HEK293 (cell line): ENCODE data around the gene PPFIA4.

Experiments
- CTCF ChIA-PET: fragments of 350-600 bp; formaldehyde crosslinking; extraction: SDS; loops from one replicate; lab custom pipeline; 2021; ENCODE audit warnings: antibody characterized with exemption; lab: Yijun Ruan, JAX
- POLR2A ChIA-PET: fragments of 300-600 bp; formaldehyde crosslinking; extraction: SDS; loops from one replicate; lab custom pipeline; 2020; ENCODE audit warnings: antibody characterized with exemption, inconsistent platforms; lab: Yijun Ruan, JAX
- H3K27ac ChIP-seq: fragments of 200-500 bp; sonication (Bioruptor generic); 2 replicates; pipeline ENCODE4 v1.5.1; 2014; ENCODE audit warnings: low read depth, low read length, control low read depth, inconsistent platforms; ENCODE audit errors: extremely low read depth
- H3K36me3 ChIP-seq, 2 experiments: fragments of 200-500 bp in 1 of 2; sonication (Bioruptor generic) in 1 of 2; 1 replicate in 1 of 2; 2 replicates in 1 of 2; pipeline ENCODE4 v1.5.1; 2014 to 2017; ENCODE audit warnings: inconsistent platforms in 2 of 2, low read length in 2 of 2; ENCODE audit not compliant: control insufficient read depth in 2 of 2, insufficient read depth in 1 of 2
- H3K4me1 ChIP-seq: fragments of 200-500 bp; sonication (Bioruptor generic); 2 replicates; pipeline ENCODE4 v1.5.1; 2014; ENCODE audit warnings: mild to moderate bottlenecking, low read length, inconsistent platforms; ENCODE audit not compliant: control insufficient read depth, insufficient read depth
- H3K4me3 ChIP-seq: 2 replicates; pipeline ENCODE4 v1.5.1; 2011; ENCODE audit warnings: low read depth, mild to moderate bottlenecking, control low read depth, low read length, moderate library complexity
- H3K9me3 ChIP-seq: fragments of 200-500 bp; sonication (Bioruptor generic); 2 replicates; pipeline ENCODE4 v1.5.1; 2014; ENCODE audit warnings: low read depth, low read length, inconsistent platforms; ENCODE audit not compliant: control insufficient read depth, insufficient read depth
- HOXD13 ChIP-seq: sonication (generic); formaldehyde crosslinking; IDR thresholded peaks from 2 replicates; pipeline ENCODE4 v1.8.0; 2022; ENCODE audit warnings: missing genetic modification reagents, borderline replicate concordance
- KLF7 ChIP-seq: fragments of 450-650 bp; formaldehyde crosslinking; IDR thresholded peaks from 2 replicates; pipeline ENCODE4 v1.5.1; 2016; ENCODE audit warnings: missing biosample characterization, missing genetic modification characterization, borderline replicate concordance
- PRDM2 ChIP-seq: fragments of 450-650 bp; formaldehyde crosslinking; IDR thresholded peaks from 2 replicates; pipeline ENCODE4 v1.5.1; 2016; ENCODE audit warnings: missing biosample characterization, missing genetic modification characterization, borderline replicate concordance
- RBAK ChIP-seq: fragments of 450-650 bp; formaldehyde crosslinking; IDR thresholded peaks from 2 replicates; pipeline ENCODE4 v1.5.1; 2016; ENCODE audit warnings: missing biosample characterization, missing genetic modification characterization
- YY1 ChIP-seq: fragments of 450-650 bp; formaldehyde crosslinking; IDR thresholded peaks from 2 replicates; pipeline ENCODE4 v1.5.1; 2018; ENCODE audit warnings: missing biosample characterization, missing genetic modification characterization
- ZFP3 ChIP-seq: fragments of 450-650 bp; formaldehyde crosslinking; IDR thresholded peaks from 2 replicates; pipeline ENCODE4 v1.5.1; 2016; ENCODE audit warnings: low read depth, missing biosample characterization, missing genetic modification characterization
- ZFP69B ChIP-seq: fragments of 450-650 bp; formaldehyde crosslinking; IDR thresholded peaks from 2 replicates; pipeline ENCODE4 v1.5.1; 2016; ENCODE audit warnings: missing biosample characterization, missing genetic modification characterization
- ZIC2 ChIP-seq: fragments of 450-650 bp; formaldehyde crosslinking; IDR thresholded peaks from 2 replicates; pipeline ENCODE4 v1.5.1; 2016; ENCODE audit warnings: missing biosample characterization, missing genetic modification characterization
- ZNF140 ChIP-seq: fragments of 450-650 bp; formaldehyde crosslinking; IDR thresholded peaks from 2 replicates; pipeline ENCODE4 v1.5.1; 2016; ENCODE audit warnings: missing biosample characterization, missing genetic modification characterization
- ZNF157 ChIP-seq: fragments of 450-650 bp; formaldehyde crosslinking; IDR thresholded peaks from 2 replicates; pipeline ENCODE4 v1.5.1; 2016; ENCODE audit warnings: missing biosample characterization, missing genetic modification characterization
- ZNF280D ChIP-seq: fragments of 450-650 bp; formaldehyde crosslinking; IDR thresholded peaks from 2 replicates; pipeline ENCODE4 v1.5.1; 2016; ENCODE audit warnings: missing biosample characterization, missing genetic modification characterization
- ZNF37A ChIP-seq: fragments of 450-650 bp; IDR thresholded peaks from 2 replicates; pipeline ENCODE4 v1.5.1; 2018; ENCODE audit warnings: missing biosample characterization, missing genetic modification characterization
- ZNF423 ChIP-seq: fragments of 450-650 bp; formaldehyde crosslinking; IDR thresholded peaks from 2 replicates; pipeline ENCODE4 v1.5.1; 2016; ENCODE audit warnings: missing biosample characterization, missing genetic modification characterization
- ZNF510 ChIP-seq: fragments of 450-650 bp; formaldehyde crosslinking; IDR thresholded peaks from 2 replicates; pipeline ENCODE4 v1.5.1; 2018; ENCODE audit warnings: mild to moderate bottlenecking, missing genetic modification characterization, missing biosample characterization; ENCODE audit not compliant: insufficient replicate concordance
- ZNF677 ChIP-seq: fragments of 450-650 bp; IDR thresholded peaks from 2 replicates; pipeline ENCODE4 v1.5.0; 2018; ENCODE audit warnings: missing biosample characterization, mild to moderate bottlenecking, missing genetic modification characterization, moderate library complexity
- ZSCAN4 ChIP-seq: fragments of 450-650 bp; formaldehyde crosslinking; IDR thresholded peaks from 2 replicates; pipeline ENCODE4 v1.5.1; 2017; ENCODE audit warnings: missing biosample characterization, missing genetic modification characterization

Gene PPFIA4

DNA sequence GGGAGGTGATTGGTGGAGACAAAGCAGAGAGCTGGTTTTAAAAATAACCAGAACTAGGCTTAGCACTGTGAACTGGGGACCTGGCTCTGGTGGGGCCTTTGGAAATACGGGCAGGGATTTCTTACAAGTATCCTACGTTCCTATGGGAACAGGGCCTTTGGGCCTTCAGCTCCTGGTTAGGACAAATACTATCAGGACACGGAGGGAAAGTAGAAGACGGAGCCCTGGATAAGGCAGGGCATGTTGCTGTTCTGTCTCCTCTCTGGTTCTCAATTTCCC, 64.8 kb downstream of the PPFIA4 start:
- Histone ChIP-seq H3K9me3 (no peaks in the 10 kb centered on the region), H3K4me3 (no peak overlapping the region), H3K27ac (no peak overlapping the region), H3K4me1 (no peaks in the 10 kb centered on the region), H3K36me3 (no peaks in the 10 kb centered on the region)
- TF ChIP-seq KLF7 (tag by site-specific recombination) = no peak
- TF ChIP-seq ZNF280D (tag by site-specific recombination) = no peak
- TF ChIP-seq ZNF140 = no peak
- no peak for TF ChIP-seq YY1 (tag by site-specific recombination)
- no peak for TF ChIP-seq ZNF510 (tag by site-specific recombination)
- TF ChIP-seq ZNF157 (tag by site-specific recombination) = no peak
- no peak for TF ChIP-seq RBAK
- TF ChIP-seq ZFP69B (tag by site-specific recombination) = no peak
- no peak for TF ChIP-seq ZNF423 (tag by site-specific recombination)
- no peak for TF ChIP-seq ZNF677 (tag by site-specific recombination)
- no peak for TF ChIP-seq PRDM2 (tag by site-specific recombination)
- TF ChIP-seq ZFP3 (tag by site-specific recombination) = no peak
- CTCF ChIA-PET = interaction anchor here (0.5 to 0.8 kb wide), 3 partner anchors 14 to 125 kb away, joined by 3 to 5 read pairs (median 3); no protein-coding TSS in a partner anchor
- POLR2A ChIA-PET = no interaction called here

- ChIA-PET POLR2A (no interaction called here), CTCF (interaction anchor here (0.6 to 0.8 kb wide), 2 partner anchors 51 to 166 kb away, joined by 3 read pairs; no protein-coding TSS in a partner anchor)
- no peak overlapping the region for H3K27ac ChIP-seq
- H3K9me3 ChIP-seq = no peaks in the 10 kb centered on the region
- no peak overlapping the region for H3K4me3 ChIP-seq
- H3K4me1 ChIP-seq = no peaks in the 10 kb centered on the region
- H3K36me3 ChIP-seq = no peaks in the 10 kb centered on the region
- TF ChIP-seq ZNF37A (tag by site-specific recombination) = no peak
- no peak for TF ChIP-seq HOXD13 (CRISPR knock-in tag)
- no peak for TF ChIP-seq ZIC2 (tag by site-specific recombination)
- TF ChIP-seq PRDM2 (tag by site-specific recombination) = no peak
- no peak for TF ChIP-seq ZSCAN4 (tag by site-specific recombination)
Observed at GRCh38 chr1:203091761-203092330, 65.6 kb downstream of the PPFIA4 start.
